NCI-H2029 treated with DMSO at 0.1 percent for 48 hours (cell line): Measurements from ENCODE around the gene PDE7B.

ENCODE experiments used
- DNase-seq: peaks from one replicate; lab custom pipeline; 2025; lab: John Stamatoyannopoulos, UW

PDE7B gene

DNA sequence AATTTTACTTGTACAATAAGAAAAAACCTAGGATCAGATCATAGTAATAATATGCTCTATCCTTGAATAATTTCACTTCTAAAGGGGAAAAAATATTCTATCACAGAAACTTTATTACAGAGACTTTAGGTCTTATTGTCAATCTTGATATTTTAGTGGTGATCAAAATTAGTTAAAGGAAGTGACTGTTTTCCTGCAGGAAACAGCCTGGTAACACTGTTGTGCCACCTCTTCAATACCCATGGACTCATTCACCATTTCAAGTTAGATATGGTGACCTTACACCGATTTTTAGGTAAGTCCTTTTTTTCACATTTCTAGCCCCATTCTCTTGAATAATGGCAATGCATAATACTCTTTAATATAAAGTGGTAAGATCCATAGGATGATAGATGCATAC is 299.5 kb downstream of the PDE7B start:
- DNase-seq, result no peak

DNA sequence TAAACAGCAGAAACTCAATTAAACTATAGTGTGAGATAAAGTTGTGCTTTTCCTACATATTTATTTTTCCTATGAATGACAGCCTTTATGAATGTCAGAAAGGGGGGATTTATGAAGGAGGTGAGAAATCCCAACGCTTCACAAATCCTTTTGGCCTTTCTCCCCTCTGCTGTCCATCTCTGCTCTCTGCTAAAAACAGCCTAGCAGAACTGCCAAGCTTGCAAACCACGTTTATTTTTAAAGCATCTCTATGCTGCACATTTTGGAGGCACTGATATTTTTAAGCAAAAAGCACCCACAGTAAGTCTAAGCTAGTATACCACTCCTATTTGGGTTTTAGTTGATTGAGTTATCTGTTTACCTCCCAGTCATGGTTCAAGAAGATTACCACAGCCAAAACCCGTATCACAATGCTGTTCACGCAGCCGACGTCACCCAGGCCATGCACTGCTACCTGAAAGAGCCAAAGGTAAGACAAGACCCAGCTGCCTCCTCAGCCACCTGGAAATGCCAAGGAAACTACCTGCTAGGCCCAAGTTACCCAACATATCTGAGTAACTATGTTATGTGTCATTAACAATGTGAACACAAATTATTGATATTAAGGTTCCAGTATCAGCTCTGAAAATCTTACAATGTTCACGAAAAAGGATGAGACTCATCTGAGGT is 302.3 kb downstream of the PDE7B start:
- no peak for DNase-seq

DNA sequence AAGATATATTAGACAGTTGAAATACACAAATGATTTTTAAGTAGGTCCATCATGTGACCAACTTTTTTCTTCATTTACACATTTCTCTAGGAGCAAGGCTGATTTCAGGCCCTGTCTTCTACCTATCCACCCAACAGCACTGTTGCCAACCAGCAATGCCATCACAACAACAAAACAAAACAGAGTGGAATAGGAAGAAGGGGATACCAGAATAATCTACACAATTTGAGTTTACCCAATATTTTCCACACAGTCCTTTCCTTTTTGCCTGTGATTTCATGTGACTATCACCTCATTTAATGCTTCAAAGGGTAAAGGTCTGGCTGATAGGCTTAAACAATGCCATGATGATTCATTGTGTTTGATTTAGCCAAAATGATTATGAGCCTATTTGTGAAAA is 303.7 kb downstream of the PDE7B start:
- DNase-seq, result no peak

DNA sequence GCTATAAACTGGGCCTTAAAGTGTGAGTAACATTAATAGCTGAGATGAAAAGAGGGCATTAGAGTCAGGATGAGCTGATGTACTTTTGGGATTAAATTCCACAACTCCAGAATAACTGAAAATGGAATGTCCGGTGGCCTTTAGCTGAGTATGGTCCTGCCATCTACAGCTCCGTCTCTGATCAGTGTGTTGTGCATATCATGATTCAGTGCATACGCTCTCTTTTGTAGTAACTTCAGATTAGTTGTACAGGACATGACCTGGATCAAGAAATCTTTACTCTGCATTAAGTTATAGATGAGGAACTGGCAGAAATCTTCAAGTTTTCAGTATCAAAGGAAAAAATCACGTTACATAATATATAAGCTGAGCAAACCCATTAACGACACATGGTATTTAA is 306.2 kb downstream of the PDE7B start:
- no peak for DNase-seq

DNA sequence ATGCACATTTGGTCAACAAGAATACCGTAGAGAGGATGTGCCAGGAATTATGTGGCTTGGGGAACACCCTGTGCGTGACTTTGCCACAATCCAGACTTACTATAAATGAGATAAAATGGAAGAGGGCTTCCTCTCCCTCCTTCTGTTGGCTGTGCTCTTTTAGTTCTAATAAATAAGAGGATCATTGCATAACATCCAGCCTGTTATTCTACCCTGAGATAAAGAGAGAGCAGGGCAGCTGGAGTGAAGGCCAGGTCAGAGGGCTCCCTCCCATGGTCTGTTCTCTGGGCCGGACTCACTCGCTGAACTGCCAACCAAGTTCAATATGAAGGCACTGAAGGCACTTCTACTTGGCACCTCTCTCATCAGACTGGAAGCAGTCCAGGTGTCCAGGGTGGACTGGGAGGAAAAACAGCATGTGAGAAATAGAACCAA is 306.9 kb downstream of the PDE7B start:
- DNase-seq, result no peak

DNA sequence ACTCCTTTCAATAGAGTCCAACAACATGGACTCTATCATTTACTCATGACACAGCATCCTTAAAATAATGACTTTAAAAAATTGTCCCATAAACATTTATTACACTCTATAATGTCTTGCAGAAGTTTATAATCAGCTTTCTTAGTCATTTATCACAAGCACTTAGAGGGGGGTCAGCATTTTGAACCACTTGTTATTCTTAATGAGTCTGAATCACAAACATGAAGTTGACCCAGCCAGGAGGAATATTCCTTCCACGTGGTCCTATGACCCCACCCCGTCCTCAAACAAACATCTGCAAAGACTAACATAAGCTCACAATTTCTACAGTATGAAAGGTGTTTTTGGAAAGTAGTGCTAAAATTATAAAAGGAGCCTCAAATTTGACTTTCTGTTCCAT is 307.5 kb downstream of the PDE7B start:
- no peak for DNase-seq

DNA sequence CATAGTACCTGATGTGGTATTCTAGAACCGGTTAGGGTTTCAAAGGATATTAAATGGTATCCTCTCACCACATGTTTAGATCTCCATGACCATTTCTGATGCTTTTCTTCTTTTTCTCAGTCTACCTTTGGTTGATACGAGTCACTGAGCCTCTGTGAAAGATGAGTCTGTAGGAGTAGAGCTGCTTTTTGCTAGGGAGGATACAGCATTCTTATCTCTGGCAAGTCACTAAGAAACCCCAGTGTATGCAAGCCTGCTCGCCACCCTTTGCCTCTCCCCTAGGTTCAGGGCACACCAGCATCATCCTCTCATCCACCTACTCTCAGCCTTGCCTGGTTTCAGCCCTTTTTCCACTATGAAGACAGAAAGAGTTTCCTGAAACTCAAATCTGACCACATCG is 308.7 kb downstream of the PDE7B start:
- DNase-seq, result no peak

DNA sequence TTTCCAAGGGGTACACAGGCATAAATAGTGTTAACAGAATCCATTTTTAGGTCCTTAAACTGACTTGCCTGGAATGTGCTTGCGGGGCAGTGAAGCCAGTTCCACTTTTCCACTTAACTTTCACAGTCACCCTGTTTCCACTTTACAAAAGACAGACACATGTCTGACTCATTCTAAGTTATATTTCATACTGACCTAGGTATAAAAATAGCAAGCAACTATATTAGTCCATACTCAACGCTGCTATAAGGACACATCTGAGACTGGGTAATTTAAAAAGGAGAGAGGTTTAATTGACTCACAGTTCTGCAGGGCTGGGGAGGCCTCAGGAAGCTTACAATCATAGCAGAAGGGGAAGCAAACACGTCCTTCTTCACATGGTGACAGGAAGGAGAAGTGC is 310.4 kb downstream of the PDE7B start:
- DNase-seq, result no peak

DNA sequence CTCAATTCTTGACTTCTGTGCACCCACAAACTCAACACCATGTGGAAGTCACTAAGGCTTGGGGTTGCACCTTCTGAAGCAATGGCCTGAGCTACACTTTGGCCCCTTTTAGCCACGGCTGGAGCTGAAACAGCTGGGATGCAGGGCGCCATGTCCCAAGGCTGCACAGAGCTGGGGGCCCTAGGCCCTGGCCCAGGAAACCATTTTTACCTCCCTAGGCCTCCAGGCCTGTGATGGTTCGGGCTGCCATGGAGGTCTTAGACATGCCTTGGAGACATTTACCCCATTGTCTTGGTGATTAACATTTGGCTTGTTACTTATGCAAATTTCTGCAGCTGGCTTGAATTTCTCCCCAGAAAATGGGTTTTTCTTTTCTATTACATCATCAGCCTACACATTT is 311.8 kb downstream of the PDE7B start:
- no peak for DNase-seq

DNA sequence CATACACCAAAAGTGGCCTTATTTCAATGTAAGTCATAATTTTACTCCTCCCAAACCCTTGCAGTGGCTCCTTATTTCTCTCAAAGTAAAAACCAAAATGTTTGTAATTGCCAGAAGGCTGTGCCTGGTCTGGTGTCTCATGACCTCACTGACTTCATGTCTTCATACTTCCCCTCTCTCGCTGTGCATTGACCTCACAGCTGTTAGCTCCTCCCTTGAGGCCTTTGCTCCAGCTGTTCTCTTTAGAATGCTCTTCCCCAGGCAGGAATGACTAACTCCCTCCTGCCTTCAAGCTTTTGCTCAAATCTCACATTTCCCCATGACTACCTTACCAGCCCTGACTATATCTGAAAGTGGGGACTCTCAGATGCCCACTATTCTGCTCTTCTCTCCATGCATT is 315.3 kb downstream of the PDE7B start:
- DNase-seq, result no peak

DNA sequence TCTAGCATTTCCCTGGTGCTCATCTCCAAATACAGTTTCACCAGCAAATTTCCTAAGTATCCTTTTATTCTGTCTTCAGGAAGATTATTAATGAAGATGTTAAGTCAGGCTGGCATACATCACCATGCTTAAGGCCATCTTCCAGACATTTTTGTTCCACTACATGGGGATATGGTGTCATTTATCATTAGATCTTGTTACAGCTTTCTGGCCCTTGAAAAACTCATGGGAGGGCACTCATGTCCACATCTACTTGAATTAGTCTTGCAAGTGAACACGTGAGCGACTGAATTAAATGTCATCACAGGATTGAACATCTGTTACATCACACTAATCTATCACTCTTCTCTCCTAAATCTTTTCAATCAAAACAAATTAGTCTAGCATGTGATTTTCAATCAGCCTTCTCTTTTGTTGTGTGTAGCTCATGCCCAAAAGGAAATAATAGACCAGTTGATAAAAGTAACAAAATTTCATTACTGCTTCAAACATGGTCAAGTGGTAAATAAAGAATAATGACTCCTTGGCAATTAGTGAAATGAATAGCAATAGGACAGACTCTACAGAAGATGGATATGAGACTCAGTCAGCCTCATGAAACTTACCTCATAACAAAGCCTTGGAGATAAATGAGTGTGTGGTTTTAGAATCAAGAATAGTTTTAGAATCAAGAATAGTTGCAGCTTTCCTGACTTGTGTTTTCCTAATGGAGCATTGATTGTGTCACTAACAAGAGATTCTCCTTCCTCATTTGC is 318.1 kb downstream of the PDE7B start:
- DNase-seq, result no peak

DNA sequence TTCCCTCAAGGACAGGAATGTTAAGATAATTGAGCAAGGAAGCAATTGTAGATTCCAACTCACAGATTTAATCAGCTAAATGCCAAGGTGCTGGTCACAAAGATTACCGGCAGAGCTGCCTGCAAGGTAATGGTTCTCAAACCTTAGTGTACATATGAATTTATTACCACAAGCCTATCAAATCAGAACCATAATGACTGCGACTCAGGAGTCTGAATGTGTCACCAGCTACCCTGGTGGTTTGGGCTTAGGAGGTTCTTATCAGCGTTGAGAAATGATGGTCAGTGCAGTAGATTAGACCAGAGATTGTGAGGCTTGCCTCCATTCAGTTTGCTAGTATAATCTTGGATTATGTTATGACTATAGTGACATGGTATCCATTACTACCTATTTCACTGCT is 319.7 kb downstream of the PDE7B start:
- no peak for DNase-seq

DNA sequence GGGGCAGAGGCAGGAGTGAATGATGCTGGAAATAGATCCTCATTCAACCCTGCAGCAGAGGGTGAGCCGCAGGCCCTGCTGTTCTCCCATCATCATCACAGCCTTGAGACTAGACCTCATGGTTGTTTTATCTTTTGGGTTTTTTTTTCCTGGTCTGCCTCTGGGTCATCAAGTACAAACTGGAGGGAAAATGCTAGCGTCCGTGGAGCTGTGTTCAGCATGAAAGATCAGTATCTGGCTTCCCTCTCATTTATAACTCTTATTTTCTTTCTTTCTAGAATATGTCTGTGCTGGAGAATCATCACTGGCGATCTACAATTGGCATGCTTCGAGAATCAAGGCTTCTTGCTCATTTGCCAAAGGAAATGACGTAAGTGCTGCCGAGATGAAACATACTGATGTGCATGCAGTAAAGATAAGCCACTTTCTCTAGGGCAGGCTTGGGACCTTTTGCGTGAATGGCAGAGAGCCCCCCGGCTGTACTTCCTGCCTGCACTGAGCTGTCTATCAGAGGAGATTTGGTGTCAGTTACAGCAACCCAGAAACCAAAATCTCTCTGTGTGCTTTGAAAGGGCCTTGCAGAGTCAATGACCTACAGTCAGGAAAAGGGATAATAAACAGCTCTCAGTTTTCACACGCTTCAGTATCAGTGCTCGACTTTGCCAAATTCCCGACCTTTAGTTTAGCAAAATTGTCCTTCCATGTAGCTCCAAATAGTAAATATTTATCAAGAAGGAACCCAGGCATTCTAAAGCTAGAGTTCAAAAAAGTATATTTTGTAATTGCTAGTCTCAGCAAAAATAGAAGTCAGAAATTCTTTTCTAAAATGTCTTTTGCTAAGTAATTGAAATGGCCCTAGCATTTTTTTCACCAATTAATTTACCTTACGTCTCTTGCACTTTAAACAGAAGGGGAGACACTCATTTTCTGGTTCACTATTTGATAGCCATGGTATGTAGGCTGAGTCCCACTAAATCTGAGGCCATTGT is 322.3 kb downstream of the PDE7B start:
- no peak for DNase-seq

DNA sequence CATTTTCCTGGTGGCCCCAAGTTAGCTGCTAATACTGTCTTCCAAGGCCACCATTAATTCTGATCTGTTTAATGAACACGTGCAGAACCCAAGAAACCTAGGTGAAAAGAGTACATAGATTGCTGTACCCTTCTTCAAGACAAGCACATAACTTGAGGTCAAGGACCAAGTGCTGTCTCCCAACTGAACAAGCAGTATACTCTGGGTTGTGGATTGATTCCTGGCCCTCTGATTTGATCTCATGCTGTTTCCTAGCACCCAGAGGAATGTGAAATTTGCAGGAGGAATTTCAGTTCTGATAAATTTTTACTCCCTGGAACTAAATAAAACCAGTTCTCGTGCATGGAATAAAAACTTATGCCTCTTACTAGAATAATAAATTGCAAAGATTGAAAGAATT is 323.0 kb downstream of the PDE7B start:
- no peak for DNase-seq

DNA sequence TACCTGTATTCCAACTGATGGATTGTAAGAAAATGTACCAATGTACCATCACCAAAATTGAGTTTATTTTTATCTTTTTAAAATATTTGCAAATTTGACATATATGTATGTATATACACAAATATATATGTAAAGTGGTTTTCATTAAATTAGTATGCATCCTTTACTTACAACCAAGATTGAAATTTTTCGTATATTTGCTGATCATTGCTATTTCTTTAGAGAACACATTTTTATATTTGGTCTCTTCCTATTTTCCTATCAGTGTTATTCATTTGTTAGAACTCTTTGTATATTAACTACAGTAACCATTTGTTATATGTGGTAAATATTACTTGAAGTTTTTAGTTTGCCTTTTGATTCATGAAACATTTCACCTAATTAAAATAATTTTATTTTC is 324.4 kb downstream of the PDE7B start:
- no peak for DNase-seq

DNA sequence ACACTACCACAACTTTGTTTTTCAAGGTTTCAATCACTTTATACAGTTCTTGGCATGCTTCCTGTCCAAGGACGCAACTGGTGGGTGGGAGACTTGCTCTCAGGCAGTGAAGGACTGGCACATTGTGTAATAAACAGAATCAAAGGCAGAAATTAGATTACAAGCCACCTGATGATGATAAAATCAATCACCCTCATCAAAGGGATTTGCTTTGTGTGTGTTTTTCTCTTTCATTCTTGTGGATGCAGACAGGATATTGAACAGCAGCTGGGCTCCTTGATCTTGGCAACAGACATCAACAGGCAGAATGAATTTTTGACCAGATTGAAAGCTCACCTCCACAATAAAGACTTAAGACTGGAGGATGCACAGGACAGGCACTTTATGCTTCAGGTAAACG is 327.2 kb downstream of the PDE7B start:
- DNase-seq, result no peak

DNA sequence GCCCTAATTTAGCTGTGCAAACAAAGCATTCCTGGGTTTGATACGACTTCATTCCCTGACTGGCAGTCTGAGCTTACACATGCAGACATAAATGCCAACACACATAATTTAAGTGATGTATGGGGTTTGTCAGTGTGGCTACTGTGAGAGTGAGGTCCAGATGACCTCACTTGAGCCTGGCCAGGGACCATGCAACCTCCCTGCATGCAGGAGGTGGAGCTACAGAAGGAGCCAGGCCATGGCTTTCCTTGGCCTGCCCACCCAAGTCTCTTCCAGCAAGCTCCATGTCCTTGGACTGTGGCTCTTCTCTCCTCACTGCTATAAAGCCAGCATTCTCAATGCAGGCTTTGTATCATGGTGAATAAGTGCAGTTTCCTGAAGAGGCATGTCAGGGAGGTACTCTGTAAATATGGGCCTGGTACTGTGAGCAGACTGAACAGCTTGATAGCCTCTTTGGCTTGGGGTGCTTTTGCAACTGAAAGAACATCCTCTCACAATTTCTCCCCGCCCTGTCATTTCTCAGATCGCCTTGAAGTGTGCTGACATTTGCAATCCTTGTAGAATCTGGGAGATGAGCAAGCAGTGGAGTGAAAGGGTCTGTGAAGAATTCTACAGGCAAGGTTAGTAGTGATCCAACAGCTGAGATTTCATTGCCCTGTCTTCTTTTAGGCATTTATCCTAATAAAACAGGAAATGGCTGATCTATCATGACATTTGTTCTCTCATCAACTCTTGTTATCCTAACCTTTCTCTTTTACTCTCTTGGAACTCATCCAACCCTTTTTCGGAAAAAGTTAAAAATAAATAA is 329.4 kb downstream of the PDE7B start:
- no peak for DNase-seq

DNA sequence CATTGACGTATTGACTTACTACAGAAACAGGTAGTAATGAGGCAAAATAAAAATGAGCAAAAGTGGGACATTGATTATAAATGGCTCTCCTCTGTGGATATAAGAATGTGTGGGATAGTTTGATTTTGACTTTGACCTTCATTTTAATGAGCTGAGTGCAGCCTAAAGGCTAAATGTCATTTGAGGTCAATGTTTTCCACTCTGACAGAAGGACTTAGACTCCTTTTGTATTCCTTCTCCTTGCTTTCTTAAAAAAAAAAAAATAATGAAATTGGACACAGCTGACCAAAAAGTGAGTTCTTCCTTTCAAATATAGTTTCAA is 330.0 kb downstream of the PDE7B start:
- DNase-seq, result no peak

DNA sequence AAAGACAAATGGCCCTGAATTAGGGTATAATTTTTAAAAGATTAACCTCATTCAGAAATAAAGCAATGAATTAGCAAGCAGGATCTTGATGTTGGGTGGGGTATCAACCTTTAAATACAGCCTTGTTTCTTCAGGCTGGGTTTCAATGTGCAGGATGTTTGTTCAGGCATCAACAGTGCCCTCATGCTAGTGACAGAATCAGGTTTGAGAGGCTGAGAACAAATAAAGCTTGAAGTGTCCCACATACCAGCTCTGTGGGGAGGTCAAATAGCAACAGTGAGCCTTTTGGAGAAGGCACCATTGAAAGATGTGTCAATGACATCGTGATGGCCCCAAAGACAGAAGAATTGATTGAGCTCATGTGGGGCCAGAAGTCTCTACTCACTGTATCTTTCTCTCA is 330.4 kb downstream of the PDE7B start:
- peak; percentile 8 for DNase-seq

DNA sequence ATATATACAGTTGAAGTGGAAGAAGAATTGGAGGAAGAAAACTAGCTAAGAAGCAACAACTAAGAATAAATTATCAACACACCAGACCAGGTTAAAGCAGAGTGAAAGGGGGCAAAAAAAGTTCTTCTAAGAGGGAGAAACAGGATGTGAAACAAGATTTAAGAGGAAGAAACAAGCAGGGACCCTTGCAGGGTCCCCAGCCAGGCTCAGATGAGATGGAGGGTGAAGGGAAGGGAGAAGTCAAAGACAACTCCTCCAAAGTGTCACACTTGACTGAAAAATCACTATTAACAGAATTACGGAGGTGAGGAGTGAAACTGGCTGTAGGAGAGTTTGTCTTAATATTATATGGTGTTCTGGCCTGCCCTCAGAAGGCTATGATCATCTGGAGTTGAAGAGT is 333.2 kb downstream of the PDE7B start:
- DNase-seq, result no peak

DNA sequence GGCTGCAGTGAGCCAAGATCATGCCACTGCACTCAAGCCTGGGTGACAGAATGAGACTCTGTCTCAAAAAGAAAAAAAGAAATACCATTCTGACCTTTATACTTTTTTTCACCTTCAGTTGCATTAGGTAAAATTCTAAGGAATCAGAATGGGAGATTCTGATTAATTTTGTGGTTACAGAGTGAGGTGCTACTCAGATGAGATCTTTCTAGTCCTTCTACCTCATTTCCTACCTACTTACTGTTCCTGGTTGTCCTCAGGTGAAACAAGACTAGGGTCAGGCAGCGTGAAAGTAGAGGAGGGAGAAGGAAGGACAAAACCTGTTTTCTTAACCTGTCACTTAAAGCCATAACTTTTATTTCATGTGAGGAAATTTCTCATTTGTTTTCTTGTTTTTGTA is 334.9 kb downstream of the PDE7B start:
- no peak for DNase-seq

DNA sequence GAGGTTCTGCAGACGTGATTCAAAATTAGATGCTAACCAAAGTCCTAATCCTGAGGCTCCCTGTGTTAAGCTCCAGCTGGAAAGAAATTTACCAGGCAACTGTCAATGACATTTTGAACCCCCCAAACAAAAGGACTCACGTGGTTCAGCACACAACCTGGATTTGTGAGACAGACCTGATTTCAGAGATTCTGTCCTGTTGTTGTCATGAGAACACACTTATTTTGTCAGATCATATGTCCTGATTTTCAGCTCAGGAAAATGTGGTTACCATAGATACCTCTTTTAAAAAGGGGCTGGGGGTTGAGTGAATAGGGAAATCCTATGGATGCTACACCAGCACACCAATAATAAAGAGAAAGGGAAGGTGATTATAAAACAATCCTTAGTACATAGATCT is 337.0 kb downstream of the PDE7B start:
- DNase-seq, result no peak
